Measurements from ENCODE around the gene ACADSB.

The ACADSB gene

GRCh38 chr10:123007558-123008354 is 1.1 kb upstream of the ACADSB start:
- DNase-seq = no peak

GRCh38 chr10:123009105-123009820 is 457 bp downstream of the ACADSB start:
- no peak for DNase-seq

GRCh38 chr10:123011987-123012386 is 3.2 kb downstream of the ACADSB start:
- DNase-seq = no peak

DNA sequence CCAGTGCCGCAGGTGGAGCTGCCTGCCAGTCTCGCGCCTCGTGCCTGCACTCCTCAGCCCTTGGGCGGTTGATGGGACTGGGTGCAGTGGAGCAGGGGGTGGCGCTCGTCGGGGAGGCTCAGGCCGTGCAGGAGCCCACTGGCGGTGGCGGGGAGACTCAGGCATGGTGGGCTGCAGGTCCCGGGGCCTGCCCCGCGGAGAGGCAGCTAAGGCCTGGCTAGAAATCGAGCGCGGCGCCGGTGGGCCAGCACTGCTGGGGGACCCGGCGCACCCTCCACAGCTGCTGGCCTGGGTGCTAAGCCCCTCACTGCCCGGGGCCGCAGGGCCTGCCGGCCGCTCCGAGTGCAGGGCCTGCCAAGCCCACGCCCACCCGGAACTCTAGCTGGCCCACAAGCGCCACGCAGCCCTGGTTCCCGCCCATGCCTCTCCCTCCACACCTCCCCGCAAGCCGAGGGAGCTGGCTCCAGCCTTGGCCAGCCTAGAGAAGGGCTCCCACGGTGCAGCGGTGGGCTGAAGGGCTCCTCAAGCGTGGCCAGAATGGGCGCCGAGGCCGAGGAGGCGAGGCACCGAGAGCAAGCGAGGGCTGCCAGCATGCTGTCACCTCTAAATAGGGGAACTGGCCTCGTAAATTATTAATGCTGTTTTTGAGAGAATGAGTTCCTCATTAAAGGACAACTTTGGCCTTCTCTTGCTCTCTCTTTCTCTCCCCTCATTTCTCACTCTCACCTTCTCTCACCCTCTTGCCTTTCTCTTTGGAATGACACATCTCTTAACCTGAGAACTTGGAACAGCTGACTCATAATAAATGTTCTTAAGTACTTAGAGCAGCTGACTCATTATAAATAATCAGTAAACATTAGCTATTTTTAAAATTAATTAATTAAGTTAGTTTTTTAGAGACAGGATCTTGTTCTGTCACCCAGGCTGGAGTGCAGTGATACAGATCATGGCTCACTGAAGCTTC is 4.9 kb downstream of the ACADSB start:
- no peak for DNase-seq

GRCh38 chr10:123014772-123015171 is 6.0 kb downstream of the ACADSB start:
- DNase-seq = no peak

GRCh38 chr10:123016228-123016627 is 7.4 kb downstream of the ACADSB start:
- DNase-seq = no peak

DNA sequence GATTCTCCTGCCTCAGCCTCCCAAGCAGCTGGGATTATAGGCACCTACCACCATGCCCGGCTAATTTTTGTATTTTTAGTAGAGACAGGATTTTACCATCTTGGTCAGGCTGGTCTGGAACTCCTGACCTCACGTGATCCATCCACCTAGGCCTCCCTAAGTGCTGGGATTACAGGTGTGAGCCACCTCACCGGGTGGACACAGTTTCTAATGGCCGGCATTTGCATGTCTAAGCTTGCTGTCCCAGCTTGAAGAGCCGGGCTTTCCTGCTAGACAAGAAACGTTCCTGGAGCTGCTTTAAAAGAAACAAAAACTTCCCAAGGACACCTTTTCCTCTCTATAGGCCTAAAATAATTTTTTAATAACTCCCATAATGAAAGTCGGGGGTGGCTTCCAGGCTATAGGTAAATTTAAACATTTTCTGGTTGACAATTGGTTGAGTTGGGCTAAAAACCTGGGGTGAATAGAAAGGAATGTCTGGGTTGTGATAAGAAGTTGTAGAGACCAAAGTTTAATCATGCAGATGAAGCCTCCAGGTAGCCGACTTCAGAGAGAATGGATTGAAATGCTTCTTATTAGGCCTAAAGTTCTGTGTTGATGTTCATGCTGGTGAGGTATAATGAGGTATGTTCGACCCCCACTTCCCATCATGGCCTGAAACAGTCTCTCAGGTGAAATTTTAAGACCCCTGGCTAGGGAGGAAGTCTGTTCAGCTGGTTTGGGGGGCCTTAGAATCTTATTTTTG is 8.8 kb downstream of the ACADSB start:
- DNase-seq = no peak

DNA sequence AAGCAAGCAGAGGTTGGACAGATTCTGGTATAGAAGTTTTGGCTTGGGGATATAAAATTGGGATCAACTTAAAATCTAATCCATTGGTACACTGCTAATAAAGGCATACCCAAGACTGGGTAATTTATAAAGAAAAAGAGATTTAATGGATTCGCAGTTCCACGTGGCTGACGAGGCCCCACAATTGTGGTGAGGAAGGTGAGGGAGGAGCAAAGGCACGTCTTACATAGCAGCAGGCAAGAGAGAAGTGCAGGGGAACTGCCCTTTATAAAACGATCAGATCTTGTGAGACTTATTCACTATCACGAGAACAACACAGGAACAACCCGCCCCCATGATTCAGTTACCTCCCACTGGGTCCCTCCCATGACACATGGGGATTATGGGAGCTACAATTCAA is 9.7 kb downstream of the ACADSB start:
- DNase-seq = no peak

DNA sequence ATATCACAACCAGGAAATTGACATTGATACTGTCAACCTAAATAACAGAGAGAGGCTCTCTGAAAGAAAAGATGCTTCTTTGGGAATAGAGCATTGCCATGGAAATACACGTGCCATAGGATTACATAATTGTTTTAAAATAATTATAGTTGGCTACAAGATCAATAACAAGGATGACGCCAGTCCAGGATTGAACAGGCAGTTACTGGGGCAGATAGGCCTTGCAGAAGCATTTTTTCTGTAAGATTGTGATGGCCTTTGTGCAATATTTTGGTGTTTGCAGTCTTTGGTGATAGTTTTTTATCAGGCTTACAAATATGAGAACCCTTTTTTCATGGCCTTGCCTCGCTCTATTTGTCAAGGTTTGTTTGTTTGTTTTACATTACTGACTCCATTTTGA is 10.5 kb downstream of the ACADSB start:
- no peak for DNase-seq

DNA sequence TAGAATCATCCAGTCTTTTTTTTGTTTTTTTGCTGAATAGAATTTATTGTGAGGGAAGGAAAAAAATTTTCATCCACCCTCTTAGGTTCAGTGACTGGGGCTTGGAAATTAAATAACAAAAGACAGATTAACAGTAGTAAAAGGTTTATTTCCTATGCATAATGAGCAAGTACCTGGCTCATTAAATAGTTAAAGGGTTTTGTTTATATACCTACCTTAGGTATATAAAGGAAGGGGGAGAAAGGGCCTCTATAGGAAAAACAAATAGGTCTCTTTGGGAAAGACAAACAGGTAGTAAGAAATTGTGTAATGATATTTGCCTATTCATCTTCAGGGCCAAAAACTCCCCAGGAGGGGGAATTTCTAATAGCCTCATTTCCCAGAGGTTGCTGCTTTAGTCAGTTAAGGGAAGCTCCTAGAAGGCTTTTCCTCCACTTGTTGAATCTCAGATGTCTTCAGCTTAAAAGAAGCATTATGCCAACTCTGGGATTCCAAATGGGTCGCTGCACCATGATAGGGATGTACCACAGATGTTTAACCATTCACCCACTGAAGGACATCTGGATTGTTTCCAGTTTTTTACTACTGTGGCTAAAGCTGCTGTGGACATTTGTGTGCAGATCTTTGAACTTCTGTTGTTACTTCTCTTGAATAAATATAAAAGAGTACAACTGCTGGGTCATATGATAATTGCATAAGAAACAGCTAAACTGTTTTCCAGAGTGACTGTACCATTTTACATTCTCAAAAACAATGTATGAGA is 11.3 kb downstream of the ACADSB start:
- no peak for DNase-seq

DNA sequence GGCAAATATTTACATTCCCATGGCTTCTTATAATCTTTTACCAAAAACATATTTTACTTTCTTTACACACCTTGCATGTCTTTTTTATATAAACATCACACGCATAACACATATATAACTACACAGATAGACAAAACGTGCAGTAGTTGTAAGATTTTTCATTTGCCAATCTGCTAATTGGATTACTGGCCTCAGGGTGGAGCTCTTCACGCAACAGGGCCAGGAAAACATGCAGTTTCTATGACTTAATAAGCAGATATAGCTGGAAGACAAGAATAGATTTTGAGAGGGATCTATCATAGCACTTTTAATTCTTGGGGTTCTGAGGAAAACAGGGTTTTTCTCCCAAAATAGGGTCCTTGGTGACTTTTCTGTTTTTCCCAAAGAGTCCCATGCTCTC is 12.7 kb downstream of the ACADSB start:
- DNase-seq = no peak

- no peak for DNase-seq
Measured at GRCh38 chr10:123024540-123024939, 15.7 kb downstream of the ACADSB start.

DNA sequence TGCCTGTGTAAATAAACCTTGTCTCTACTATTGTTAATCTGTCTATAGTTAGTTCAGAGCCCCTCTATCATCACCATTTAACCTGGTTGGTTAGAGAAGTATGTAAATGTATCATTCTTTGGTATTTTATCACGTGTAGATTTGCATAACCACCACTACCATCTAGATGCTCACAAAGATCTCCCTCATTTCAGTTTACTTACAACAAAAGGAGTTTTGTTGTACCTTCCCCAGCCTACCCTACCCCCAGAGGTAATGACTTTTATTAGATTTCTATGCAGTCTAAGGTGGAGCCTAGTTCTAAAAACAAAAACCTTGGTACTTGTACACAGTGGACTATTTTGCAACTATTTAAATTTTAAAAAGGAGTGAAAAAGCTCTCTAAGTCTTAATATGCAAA is 17.5 kb downstream of the ACADSB start:
- no peak for DNase-seq

GRCh38 chr10:123027861-123028260 is 19.1 kb downstream of the ACADSB start:
- DNase-seq = no peak

GRCh38 chr10:123031124-123031523 is 22.3 kb downstream of the ACADSB start:
- no peak for DNase-seq

DNA sequence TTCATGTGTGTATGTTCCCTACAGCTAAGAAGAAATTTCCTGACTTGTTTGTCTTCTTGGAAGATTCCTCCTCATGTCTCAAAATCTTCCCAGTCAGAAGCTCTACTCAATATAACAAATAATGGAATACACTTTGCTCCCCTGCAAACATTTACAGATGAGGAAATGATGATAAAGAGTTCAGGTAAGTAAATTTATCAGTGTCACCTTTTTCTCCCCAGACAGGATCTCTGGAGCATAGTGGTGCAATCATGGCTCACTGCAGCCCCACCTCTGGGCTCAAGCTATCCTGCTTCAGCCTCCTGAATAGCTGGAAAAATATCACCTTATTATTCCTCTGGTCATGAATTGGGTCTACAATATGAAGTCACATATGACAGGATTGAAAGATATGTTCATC is 25.5 kb downstream of the ACADSB start:
- DNase-seq = no peak

GRCh38 chr10:123035467-123036086 is 26.8 kb downstream of the ACADSB start:
- DNase-seq = no peak

DNA sequence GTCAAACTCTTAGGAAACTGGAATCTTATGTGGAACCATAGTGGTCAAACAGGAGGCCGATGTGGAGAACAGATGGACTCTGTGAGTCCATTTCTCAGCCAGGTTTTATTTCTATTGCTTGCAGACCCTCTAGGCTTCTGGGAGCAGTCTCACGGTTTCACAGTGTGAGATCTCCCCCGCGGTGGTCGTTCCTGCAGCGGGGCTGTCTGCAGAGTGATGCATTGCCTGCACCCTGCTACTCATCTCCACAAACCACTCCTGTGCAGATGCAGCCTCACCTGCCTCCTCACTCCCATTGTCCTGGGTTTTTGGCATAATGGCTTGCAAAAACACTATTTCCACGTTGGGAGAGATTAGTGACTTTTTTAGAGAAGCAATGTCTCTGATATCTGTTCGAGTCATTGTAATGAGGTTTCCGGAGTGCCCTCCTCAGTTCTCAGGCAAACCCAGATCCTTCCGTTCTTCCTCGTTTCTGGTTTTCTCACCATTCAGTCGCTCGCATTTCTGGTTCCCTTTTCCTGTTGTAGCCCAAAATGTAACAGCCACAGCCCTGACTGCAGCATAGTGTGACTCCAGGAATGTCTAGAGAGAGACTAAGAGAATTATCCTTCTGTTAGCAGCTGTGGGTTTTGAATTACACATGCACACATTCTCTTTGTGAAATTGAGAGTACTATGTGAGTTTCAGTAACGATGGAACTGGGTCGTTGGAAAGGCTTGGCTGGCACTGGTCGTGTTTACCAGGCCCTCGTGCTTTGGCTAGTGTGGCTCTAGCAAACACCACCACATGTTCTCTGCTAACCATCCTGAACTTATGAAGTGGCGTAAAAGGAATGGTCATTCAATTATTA is 30.2 kb downstream of the ACADSB start:
- DNase-seq = no peak

DNA sequence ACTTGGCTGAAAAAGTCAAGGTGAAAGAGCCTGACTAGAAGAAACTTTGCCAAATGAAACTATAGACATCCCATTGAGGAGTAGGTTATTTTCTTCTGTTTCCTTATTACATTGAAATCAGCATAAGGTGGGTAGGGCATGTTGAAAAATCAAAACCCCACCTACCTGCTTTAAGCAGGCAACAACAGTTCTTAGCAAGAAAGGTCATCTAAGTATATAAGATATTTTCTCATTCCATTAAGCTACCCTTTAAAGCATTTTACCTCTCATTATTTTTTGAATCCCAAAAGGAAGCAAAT is 30.8 kb downstream of the ACADSB start:
- no peak for DNase-seq

DNA sequence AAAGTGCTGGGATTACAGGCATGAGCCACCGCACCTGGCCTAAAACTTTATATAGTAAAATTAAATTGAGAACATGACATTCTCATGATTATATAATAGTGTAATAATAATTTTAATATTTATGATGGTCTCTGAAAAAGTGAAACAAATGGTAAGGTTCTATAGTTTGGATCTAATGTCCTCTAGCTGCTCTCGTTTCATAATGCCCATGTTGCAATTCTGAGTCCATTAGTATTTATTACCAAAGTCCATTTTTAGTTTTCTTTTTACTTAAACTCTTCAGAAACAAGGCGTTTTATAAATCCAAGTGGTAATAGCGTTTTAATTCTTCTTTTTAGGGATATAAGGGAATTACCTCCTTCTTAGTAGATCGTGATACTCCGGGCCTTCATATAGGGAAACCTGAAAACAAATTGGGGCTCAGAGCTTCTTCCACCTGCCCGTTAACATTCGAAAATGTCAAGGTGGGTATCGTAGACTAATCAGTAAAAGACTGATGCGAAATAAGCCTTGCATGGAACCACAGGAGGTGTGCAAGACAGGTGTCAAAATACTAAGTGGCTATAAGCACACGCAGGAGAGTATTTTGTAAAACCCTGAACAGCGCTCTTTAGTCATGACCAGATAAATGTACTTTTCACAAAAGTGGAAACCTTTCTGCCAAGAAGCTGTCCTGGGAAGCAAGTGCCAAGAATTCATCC is 34.1 kb downstream of the ACADSB start:
- DNase-seq = no peak

Measured in SHP77 treated with DMSO at 0.1 percent for 48 hours (cell line).